ENCODE data around the gene SGK2. TPM values are rescaled to one million over a fixed set of nuclear protein-coding genes. Genes with fewer than 3 reads are reported as not detected.

Gene SGK2
- total and polyA plus RNA-seq, 2 experiments from 2014 or later = 0.42 TPM; not detected in 1

DNA sequence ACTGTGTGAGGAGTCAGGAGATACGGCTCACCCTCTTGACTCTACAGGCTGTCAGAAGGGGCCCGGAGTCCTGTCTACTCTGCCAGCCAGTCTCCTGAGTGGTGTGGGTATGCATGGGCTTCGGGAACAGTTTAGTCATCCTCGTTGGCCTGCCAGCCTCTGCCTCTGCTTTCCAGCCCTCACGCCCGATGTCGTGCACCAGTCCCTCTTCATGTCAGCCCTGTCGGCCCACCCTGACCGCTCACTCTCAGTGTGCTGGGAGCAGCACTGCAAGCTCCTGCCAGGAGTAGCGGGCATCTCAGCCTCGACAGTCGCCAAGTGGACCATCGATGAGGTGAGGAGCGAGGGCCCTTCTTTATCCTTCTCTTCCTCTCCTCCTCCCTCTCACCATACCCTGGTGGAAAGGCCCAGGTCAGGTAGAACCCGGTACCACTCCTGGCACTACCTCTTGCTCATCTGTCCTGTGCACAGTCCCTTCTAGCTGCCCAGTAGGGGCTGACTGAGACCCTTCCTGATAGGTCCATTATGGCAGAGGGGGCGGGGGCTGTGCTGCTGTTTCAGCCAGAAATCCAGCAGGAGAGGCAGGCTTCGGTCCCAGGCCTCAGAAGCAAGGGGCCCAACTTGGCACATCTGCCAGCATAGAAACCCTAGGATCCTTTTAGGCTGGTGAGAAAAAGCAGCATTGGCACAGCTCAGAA lies 18.7 kb upstream of the SGK2 start (continued):
- TF ChIP-seq EZH2phosphoT487 (IDR thresholded peaks at IDR 0.05; ENCODE audit: unreplicated experiment) (no peak), ZNF462 (CRISPR knock-in tag; IDR thresholded peaks at IDR 0.05) (no peak), EZH2 (IDR thresholded peaks at IDR 0.05; ENCODE audit: low read depth, unreplicated experiment) (no peak)

- no peak overlapping the region for H3K4me3 Mint-ChIP-seq
- Histone ChIP-seq H3F3A (replicated peaks; ENCODE audit: low read depth) (no peaks in the 10 kb centered on the region), H3K36me3 (ENCODE audit: insufficient read depth) (no peaks in the 10 kb centered on the region), H3K27ac (ENCODE audit: low read depth) (no peak overlapping the region), H4K20me1 (replicated peaks; ENCODE audit: insufficient read depth) (no peaks in the 10 kb centered on the region; the same call in 1 of the 2 replicates), H3K4me3 (no peak overlapping the region), H3K27me3 (ENCODE audit: insufficient read depth) (no peaks in the 10 kb centered on the region), H3K9me2 (ENCODE audit: insufficient read depth) (no peaks in the 10 kb centered on the region), H3K4me2 (no peak overlapping the region), H3K79me2 (replicated peaks; ENCODE audit: insufficient read depth) (no peaks in the 10 kb centered on the region), H2AFZ (no peak overlapping the region), H3K4me1 (ENCODE audit: insufficient read depth) (no peaks in the 10 kb centered on the region)
- TF ChIP-seq STAT1 (IDR thresholded peaks at IDR 0.05; ENCODE audit: unreplicated experiment) (no peak), EZH2phosphoT487 (IDR thresholded peaks at IDR 0.05; ENCODE audit: unreplicated experiment) (no peak), ETS1 (IDR thresholded peaks at IDR 0.05) (no peak), CREB1 (CRISPR knock-in tag; IDR thresholded peaks at IDR 0.05; ENCODE audit: low read depth) (no peak), ZNF114 (CRISPR knock-in tag; IDR thresholded peaks at IDR 0.05) (no peak), NANOG (IDR thresholded peaks at IDR 0.05; ENCODE audit: borderline replicate concordance) (no peak), POLR2AphosphoS5 (IDR thresholded peaks at IDR 0.05; ENCODE audit: low read depth) (no peak), ZNF331 (CRISPR knock-in tag; IDR thresholded peaks at IDR 0.05; ENCODE audit: low read depth) (no peak), JUNB (IDR thresholded peaks at IDR 0.05; ENCODE audit: unreplicated experiment) (no peak)
- TF ChIP-seq, protein P1, sequence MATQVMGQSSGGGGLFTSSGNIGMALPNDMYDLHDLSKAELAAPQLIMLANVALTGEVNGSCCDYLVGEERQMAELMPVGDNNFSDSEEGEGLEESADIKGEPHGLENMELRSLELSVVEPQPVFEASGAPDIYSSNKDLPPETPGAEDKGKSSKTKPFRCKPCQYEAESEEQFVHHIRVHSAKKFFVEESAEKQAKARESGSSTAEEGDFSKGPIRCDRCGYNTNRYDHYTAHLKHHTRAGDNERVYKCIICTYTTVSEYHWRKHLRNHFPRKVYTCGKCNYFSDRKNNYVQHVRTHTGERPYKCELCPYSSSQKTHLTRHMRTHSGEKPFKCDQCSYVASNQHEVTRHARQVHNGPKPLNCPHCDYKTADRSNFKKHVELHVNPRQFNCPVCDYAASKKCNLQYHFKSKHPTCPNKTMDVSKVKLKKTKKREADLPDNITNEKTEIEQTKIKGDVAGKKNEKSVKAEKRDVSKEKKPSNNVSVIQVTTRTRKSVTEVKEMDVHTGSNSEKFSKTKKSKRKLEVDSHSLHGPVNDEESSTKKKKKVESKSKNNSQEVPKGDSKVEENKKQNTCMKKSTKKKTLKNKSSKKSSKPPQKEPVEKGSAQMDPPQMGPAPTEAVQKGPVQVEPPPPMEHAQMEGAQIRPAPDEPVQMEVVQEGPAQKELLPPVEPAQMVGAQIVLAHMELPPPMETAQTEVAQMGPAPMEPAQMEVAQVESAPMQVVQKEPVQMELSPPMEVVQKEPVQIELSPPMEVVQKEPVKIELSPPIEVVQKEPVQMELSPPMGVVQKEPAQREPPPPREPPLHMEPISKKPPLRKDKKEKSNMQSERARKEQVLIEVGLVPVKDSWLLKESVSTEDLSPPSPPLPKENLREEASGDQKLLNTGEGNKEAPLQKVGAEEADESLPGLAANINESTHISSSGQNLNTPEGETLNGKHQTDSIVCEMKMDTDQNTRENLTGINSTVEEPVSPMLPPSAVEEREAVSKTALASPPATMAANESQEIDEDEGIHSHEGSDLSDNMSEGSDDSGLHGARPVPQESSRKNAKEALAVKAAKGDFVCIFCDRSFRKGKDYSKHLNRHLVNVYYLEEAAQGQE (IDR thresholded peaks at IDR 0.05; ENCODE audit: unreplicated experiment) = no peak
- TF ChIP-seq, protein P2, sequence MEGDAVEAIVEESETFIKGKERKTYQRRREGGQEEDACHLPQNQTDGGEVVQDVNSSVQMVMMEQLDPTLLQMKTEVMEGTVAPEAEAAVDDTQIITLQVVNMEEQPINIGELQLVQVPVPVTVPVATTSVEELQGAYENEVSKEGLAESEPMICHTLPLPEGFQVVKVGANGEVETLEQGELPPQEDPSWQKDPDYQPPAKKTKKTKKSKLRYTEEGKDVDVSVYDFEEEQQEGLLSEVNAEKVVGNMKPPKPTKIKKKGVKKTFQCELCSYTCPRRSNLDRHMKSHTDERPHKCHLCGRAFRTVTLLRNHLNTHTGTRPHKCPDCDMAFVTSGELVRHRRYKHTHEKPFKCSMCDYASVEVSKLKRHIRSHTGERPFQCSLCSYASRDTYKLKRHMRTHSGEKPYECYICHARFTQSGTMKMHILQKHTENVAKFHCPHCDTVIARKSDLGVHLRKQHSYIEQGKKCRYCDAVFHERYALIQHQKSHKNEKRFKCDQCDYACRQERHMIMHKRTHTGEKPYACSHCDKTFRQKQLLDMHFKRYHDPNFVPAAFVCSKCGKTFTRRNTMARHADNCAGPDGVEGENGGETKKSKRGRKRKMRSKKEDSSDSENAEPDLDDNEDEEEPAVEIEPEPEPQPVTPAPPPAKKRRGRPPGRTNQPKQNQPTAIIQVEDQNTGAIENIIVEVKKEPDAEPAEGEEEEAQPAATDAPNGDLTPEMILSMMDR (conservative IDR thresholded peaks at IDR 0.05; ENCODE audit: low read depth in 2 of 2) = no peak
- ATAC-seq = no peak
- no peak for DNase-seq (ENCODE audit: low spot score)
- peaks cover 14% of the 10 kb centered on the region; the same call in 1 of the 3 replicates for H3K36me3 Mint-ChIP-seq (ENCODE audit: low read depth)
- peaks cover 12% of the 10 kb centered on the region for H3K27me3 Mint-ChIP-seq (ENCODE audit: insufficient read depth, low read depth, poor library complexity)
- no peaks in the 10 kb centered on the region for H3K4me1 Mint-ChIP-seq
- no peak overlapping the region for H3K27ac Mint-ChIP-seq
- H3K9me3 Mint-ChIP-seq = no peaks in the 10 kb centered on the region; the same call in 1 of the 3 replicates
These were observed 18.2 kb upstream of the SGK2 start for GRCh38 chr20:43540673-43541060.

Measured in GM23338 (cell line).